ENCODE results near the gene CNTNAP2. TPM values are rescaled to one million over a fixed set of nuclear protein-coding genes. Genes with fewer than 3 reads are reported as not detected.

CNTNAP2 gene
- total RNA-seq, 1 experiment from 2014 or later: 42.5 TPM

DNA sequence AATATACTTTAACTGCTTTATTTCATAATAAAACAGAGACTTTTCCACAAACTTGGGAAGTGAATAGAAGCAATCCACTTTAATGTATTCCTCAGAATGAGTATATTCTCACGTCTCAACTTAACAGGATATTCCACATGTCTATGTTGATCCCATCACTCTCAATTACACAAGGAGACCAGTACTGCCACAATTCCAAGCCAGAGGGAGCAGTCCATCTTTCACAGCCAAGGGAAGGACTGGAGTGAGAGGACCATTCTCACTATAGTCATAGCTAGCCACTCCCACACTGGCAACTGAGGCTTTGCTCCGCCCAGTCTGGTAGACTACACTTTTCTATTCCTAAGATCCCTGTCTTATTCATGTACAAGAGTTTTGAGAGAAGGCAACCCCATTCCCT is 553.9 kb downstream of the CNTNAP2 start:
- intact Hi-C loops (cut with micrococcal nuclease; ENCODE audit: unreplicated experiment): no loop called here
- ChIA-PET POLR2A (no interaction called here), CTCF (no interaction called here)
- Mint-ChIP-seq H3K27me3 (ENCODE audit: insufficient read depth, unreplicated experiment) (no peaks in the 10 kb centered on the region), H3K4me3 (ENCODE audit: unreplicated experiment) (no peak overlapping the region), H3K36me3 (ENCODE audit: insufficient read depth, unreplicated experiment) (no peaks in the 10 kb centered on the region), H3K27ac (ENCODE audit: unreplicated experiment) (no peak overlapping the region), H3K9me3 (ENCODE audit: unreplicated experiment) (peaks cover 41% of the 10 kb centered on the region), H3K4me1 (ENCODE audit: low read depth, unreplicated experiment) (no peaks in the 10 kb centered on the region)
- H3K9me3 ChIP-seq: 0 out of 2 replicates have a peak, but pooled peaks cover 3% of the 10 kb centered on the region
- no peak for DNase-seq
- H3K4me1 ChIP-seq: no peaks in the 10 kb centered on the region
- H3K4me3 ChIP-seq (ENCODE audit: low read depth, low read length): no peak overlapping the region
- no TSS peak for BruUV-seq (replicated peaks)
- TF ChIP-seq, protein P1, sequence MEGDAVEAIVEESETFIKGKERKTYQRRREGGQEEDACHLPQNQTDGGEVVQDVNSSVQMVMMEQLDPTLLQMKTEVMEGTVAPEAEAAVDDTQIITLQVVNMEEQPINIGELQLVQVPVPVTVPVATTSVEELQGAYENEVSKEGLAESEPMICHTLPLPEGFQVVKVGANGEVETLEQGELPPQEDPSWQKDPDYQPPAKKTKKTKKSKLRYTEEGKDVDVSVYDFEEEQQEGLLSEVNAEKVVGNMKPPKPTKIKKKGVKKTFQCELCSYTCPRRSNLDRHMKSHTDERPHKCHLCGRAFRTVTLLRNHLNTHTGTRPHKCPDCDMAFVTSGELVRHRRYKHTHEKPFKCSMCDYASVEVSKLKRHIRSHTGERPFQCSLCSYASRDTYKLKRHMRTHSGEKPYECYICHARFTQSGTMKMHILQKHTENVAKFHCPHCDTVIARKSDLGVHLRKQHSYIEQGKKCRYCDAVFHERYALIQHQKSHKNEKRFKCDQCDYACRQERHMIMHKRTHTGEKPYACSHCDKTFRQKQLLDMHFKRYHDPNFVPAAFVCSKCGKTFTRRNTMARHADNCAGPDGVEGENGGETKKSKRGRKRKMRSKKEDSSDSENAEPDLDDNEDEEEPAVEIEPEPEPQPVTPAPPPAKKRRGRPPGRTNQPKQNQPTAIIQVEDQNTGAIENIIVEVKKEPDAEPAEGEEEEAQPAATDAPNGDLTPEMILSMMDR (IDR thresholded peaks at IDR 0.05; ENCODE audit: insufficient read depth in 1 of 2, low read depth in 1 of 2, low read length in 1 of 2, severe bottlenecking in 1 of 2, unreplicated experiment in 1 of 2): no peak
- H3K27me3 ChIP-seq (replicated peaks; ENCODE audit: control insufficient read depth, insufficient read depth, low read length): no peaks in the 10 kb centered on the region
- H3K36me3 ChIP-seq (ENCODE audit: control insufficient read depth, insufficient read depth, low read length): no peaks in the 10 kb centered on the region

DNA sequence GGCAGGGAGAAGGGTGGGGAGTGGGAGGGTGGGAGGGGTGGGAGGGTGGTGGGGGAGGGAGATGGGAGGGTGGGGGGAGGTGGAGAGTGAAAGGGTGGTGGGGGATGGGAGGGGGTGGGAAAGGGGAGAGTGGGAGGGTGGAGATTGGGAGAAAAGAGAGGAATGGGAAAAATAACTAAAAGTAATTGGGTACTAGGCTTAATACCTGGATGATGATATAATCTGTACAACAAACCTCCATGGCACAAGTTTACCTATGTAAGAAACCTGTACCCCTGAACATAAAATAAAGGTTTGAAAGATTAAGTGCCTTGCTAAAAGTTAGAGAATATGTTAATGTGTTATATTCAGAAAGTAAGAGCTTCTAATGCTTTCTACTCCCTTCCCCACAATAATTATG is 564.9 kb downstream of the CNTNAP2 start:
- Mint-ChIP-seq H3K27me3 (ENCODE audit: insufficient read depth, unreplicated experiment) (no peaks in the 10 kb centered on the region), H3K9me3 (ENCODE audit: unreplicated experiment) (no peaks in the 10 kb centered on the region), H3K4me3 (ENCODE audit: unreplicated experiment) (no peak overlapping the region), H3K36me3 (ENCODE audit: insufficient read depth, unreplicated experiment) (no peaks in the 10 kb centered on the region), H3K4me1 (ENCODE audit: low read depth, unreplicated experiment) (no peaks in the 10 kb centered on the region), H3K27ac (ENCODE audit: unreplicated experiment) (no peak overlapping the region)
- TF ChIP-seq, protein P1 (IDR thresholded peaks at IDR 0.05; ENCODE audit: insufficient read depth in 1 of 2, low read depth in 1 of 2, low read length in 1 of 2, severe bottlenecking in 1 of 2, unreplicated experiment in 1 of 2): no peak
- intact Hi-C loops (cut with micrococcal nuclease; ENCODE audit: unreplicated experiment): no loop called here
- Histone ChIP-seq H3K36me3 (ENCODE audit: control insufficient read depth, insufficient read depth, low read length) (no peaks in the 10 kb centered on the region), H3K4me3 (ENCODE audit: low read depth, low read length) (no peak overlapping the region), H3K4me1 (no peaks in the 10 kb centered on the region), H3K9me3 (no peaks in the 10 kb centered on the region), H3K27me3 (replicated peaks; ENCODE audit: control insufficient read depth, insufficient read depth, low read length) (no peaks in the 10 kb centered on the region)
- CTCF ChIA-PET: no interaction called here
- BruUV-seq (replicated peaks): no TSS peak
- POLR2A ChIA-PET: no interaction called here
- DNase-seq: no peak

DNA sequence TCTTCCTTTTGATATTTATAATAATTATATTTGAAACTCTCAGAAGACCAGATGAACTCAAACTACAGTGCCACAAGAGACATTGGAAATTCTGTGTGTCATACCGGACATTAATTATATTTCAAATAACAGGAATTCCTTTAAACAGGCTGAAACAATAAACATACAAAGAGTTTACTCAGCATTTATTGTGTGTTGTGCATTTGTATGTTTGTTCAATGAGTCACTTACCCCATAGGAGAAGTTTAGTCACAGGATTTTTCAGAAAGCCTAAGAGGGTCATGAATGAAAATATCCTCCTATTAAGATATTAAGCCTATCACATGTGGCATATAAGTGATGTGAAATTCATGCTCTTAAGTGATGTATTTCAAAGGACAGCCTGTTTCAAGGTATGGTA is 566.8 kb downstream of the CNTNAP2 start:
- Mint-ChIP-seq H3K36me3 (ENCODE audit: insufficient read depth, unreplicated experiment) (no peaks in the 10 kb centered on the region), H3K27me3 (ENCODE audit: insufficient read depth, unreplicated experiment) (peaks cover 3% of the 10 kb centered on the region), H3K4me3 (ENCODE audit: unreplicated experiment) (no peak overlapping the region), H3K9me3 (ENCODE audit: unreplicated experiment) (no peaks in the 10 kb centered on the region), H3K27ac (ENCODE audit: unreplicated experiment) (no peak overlapping the region), H3K4me1 (ENCODE audit: low read depth, unreplicated experiment) (no peaks in the 10 kb centered on the region)
- Histone ChIP-seq H3K27me3 (replicated peaks; ENCODE audit: control insufficient read depth, insufficient read depth, low read length) (no peaks in the 10 kb centered on the region), H3K9me3 (no peaks in the 10 kb centered on the region), H3K36me3 (ENCODE audit: control insufficient read depth, insufficient read depth, low read length) (no peaks in the 10 kb centered on the region), H3K4me3 (ENCODE audit: low read depth, low read length) (no peak overlapping the region), H3K4me1 (no peaks in the 10 kb centered on the region)
- ChIA-PET POLR2A (no interaction called here), CTCF (no interaction called here)
- intact Hi-C loops (cut with micrococcal nuclease; ENCODE audit: unreplicated experiment): no loop called here
- BruUV-seq (replicated peaks): no TSS peak
- TF ChIP-seq, protein P1 (IDR thresholded peaks at IDR 0.05; ENCODE audit: insufficient read depth in 1 of 2, low read depth in 1 of 2, low read length in 1 of 2, severe bottlenecking in 1 of 2, unreplicated experiment in 1 of 2): no peak
- no peak for DNase-seq

All from Caco-2 (cell line).